Stomach (tissue), 9 donors: ENCODE measurements around the gene CHPT1. TPM values are rescaled to one million over a fixed set of nuclear protein-coding genes. Genes with fewer than 3 reads are reported as not detected.
A peak's percentile ranks its signal among the peaks of the same experiment; 100 is the strongest.

Experiments used
- DNase-seq, 2 donors: peaks; one replicate each; pipeline versions ENCODE4 v3.0.0 to v3.0.0-alpha.2; 2013 to 2019
- H3K27ac ChIP-seq, 5 donors: fragments of 200-600 bp in 4 of 5; sonication (generic) in 4 of 5; one replicate each; pipeline ENCODE4 v1.5.1; 2013 to 2019; ENCODE audit warnings: mild to moderate bottlenecking in 1 of 5, moderate library complexity in 1 of 5
- H3K27me3 ChIP-seq, 3 donors: fragments of 200-600 bp; sonication (generic); one replicate each; pipeline ENCODE4 v1.5.1; 2017 to 2019; ENCODE audit warnings: mixed run types in 1 of 3
- H3K36me3 ChIP-seq, 4 donors: fragments of 200-600 bp; sonication (generic); 1 replicate in 3 of 4; 2 replicates in 1 of 4; pipeline ENCODE4 v1.5.1; 2016 to 2019
- H3K4me1 ChIP-seq, 4 donors: fragments of 200-600 bp; sonication (generic); one replicate each; pipeline ENCODE4 v1.5.1; 2016 to 2019
- H3K4me3 ChIP-seq, 4 donors: fragments of 200-600 bp; sonication (generic) in 3 of 4; one replicate each; pipeline ENCODE4 v1.5.1; 2016 to 2019; ENCODE audit warnings: mild to moderate bottlenecking in 1 of 4
- H3K9me3 ChIP-seq, 4 donors: fragments of 200-600 bp; sonication (generic); one replicate each; pipeline ENCODE4 v1.5.1; 2016 to 2019
- EP300 ChIP-seq: sonication (generic); formaldehyde crosslinking; IDR thresholded peaks from one replicate; pipeline ENCODE4 v1.6.1; 2017; ENCODE audit warnings: antibody characterized with exemption
- POLR2A ChIP-seq, 4 donors: fragments of 450-650 bp; IDR thresholded peaks; one replicate each; pipeline ENCODE4 v1.6.1; 2016; ENCODE audit warnings: antibody characterized with exemption in 4 of 4, control low read depth in 2 of 4, mild to moderate bottlenecking in 1 of 4, moderate library complexity in 1 of 4
- POLR2AphosphoS5 ChIP-seq, 3 donors: sonication (generic); formaldehyde crosslinking; IDR thresholded peaks; one replicate each; pipeline ENCODE4 v1.6.1; 2016; ENCODE audit warnings: antibody characterized with exemption in 3 of 3
- WGBS, 5 donors: extraction: QIAGEN DNeasy Blood & Tissue Kit in 3 of 5; methylation state at CpG; one replicate each; pipeline versions ENCODE4 v1.1.5 to v1.1.7; 2013 to 2018; 5-methylcytosine and 5-hydroxymethylcytosine counted together
- intact Hi-C: fragments of 100-400 bp; cut with DNase I; formaldehyde crosslinking; loops from one replicate; pipeline ENCODE4 v1.15.1; 2023; ENCODE audit warnings: low total_unique reads
- polyA plus RNA-seq, 3 donors: library from polyadenylated mRNA; stranded (reverse); fragments of 200-250 nt; gene quantifications; one replicate each; pipeline ENCODE4 v1.2.3, GENCODE V29; 2013
- total RNA-seq, 5 donors: library from RNA; depleted of rRNA; stranded (reverse); fragments of >200 nt; gene quantifications; one replicate each; pipeline versions ENCODE4 v1.1.0 to v1.2.3, GENCODE V29; 2014 to 2016
- TF ChIP-seq, protein P1 (sequence below), 7 experiments: fragments of 450-650 bp in 4 of 7; fragments of 200-600 bp in 3 of 7; sonication (generic) in 3 of 7; IDR thresholded peaks; one replicate each; pipeline ENCODE4 v1.5.1; 2016 to 2019; ENCODE audit warnings: antibody characterized with exemption in 7 of 7, control low read depth in 2 of 7, mild to moderate bottlenecking in 1 of 7
- donor health status: healthy with polysubstance abuse.
- donor health status: Bipolar disorder and iron deficiency.
- donor health status: healthy.

CHPT1 gene
- total and polyA plus RNA-seq, 8 donors = 34.2 to 618 (median 78.9) TPM

DNA sequence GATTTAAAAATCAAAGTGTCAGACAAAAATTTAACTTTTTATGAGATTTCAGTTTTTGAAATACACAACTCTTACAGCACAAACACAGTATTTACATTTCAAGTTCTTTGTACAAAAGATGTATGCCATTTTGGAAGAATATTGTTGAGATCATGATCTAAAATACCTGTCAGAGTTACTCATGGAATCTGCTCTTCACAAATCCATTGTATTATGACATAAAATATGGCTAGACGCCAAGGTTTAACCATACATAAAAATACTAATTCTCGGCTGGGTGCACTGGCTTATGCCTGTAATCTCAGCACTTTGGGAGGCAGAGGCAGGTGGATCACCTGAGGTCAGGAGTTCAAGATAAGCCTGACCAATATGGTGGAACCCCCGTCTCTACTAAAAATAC, 48.0 kb downstream of the CHPT1 start:
- peaks cover 0 to 3% (median 0%) of the 10 kb centered on the region in 4 donors for H3K4me1 ChIP-seq
- intact Hi-C loops = no loop called here
- TF ChIP-seq EP300 (no peak), POLR2A (IDR thresholded peaks at IDR 0.05) (no peak), POLR2AphosphoS5 (IDR thresholded peaks at IDR 0.05) (no peak)
- TF ChIP-seq, protein P1, sequence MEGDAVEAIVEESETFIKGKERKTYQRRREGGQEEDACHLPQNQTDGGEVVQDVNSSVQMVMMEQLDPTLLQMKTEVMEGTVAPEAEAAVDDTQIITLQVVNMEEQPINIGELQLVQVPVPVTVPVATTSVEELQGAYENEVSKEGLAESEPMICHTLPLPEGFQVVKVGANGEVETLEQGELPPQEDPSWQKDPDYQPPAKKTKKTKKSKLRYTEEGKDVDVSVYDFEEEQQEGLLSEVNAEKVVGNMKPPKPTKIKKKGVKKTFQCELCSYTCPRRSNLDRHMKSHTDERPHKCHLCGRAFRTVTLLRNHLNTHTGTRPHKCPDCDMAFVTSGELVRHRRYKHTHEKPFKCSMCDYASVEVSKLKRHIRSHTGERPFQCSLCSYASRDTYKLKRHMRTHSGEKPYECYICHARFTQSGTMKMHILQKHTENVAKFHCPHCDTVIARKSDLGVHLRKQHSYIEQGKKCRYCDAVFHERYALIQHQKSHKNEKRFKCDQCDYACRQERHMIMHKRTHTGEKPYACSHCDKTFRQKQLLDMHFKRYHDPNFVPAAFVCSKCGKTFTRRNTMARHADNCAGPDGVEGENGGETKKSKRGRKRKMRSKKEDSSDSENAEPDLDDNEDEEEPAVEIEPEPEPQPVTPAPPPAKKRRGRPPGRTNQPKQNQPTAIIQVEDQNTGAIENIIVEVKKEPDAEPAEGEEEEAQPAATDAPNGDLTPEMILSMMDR (IDR thresholded peaks at IDR 0.05) = no peak
- H3K9me3 ChIP-seq = no peaks in the 10 kb centered on the region
- DNase-seq = no peak
- WGBS, 5 donors = 61 to 75% (median 68%) methylated on average over 3 of the region's 3 CpGs
- no peaks in the 10 kb centered on the region for H3K27me3 ChIP-seq
- H3K4me3 ChIP-seq = no peak overlapping the region
- H3K36me3 ChIP-seq = peaks cover 39 to 97% (median 94%) of the 10 kb centered on the region in 4 donors
- H3K27ac ChIP-seq = no peak overlapping the region

- TF ChIP-seq POLR2AphosphoS5 (IDR thresholded peaks at IDR 0.05) = no peak
- H3K9me3 ChIP-seq = no peaks in the 10 kb centered on the region
- DNase-seq = no peak
- H3K4me1 ChIP-seq = peaks cover 0 to 3% (median 0%) of the 10 kb centered on the region in 4 donors
- 84 to 96% (median 89%) methylated on average over 1 of the region's 1 CpG for WGBS, 5 donors
- intact Hi-C loops = no loop called here
- no peak overlapping the region for H3K4me3 ChIP-seq
- H3K27me3 ChIP-seq = no peaks in the 10 kb centered on the region
- peaks cover 39 to 99% (median 96%) of the 10 kb centered on the region in 4 donors for H3K36me3 ChIP-seq
- no peak overlapping the region for H3K27ac ChIP-seq
Observed at GRCh38 chr12:101746196-101746595, 48.8 kb downstream of the CHPT1 start.

DNA sequence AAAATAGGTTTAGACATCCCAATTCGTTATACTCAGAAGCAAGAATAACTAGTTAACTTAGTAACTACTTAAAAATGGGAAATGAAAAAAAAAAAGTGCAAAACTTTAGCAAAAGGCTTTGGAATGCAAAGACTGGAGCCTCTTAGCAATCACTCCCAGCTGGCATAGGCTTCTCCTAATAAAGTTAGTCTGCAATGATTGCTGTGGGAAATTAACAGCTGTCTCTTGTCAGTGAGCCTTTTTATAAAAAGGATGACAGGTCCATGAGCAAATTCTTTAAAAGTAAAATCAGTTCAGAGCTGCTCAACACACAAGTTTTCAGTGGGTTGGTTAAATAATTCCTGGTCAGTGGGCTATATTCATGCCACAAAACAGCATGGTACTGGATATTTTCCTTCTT, 49.2 kb downstream of the CHPT1 start:
- TF ChIP-seq EP300 (no peak), POLR2AphosphoS5 (IDR thresholded peaks at IDR 0.05) (no peak), POLR2A (IDR thresholded peaks at IDR 0.05) (no peak)
- TF ChIP-seq, protein P1 (IDR thresholded peaks at IDR 0.05) = no peak
- no peaks in the 10 kb centered on the region for H3K9me3 ChIP-seq
- intact Hi-C loops = no loop called here

GRCh38 chr12:101747697-101748096, 50.3 kb downstream of the CHPT1 start:
- Histone ChIP-seq H3K4me3 (no peak overlapping the region), H3K36me3 (peaks cover 38 to 99% (median 97%) of the 10 kb centered on the region in 4 donors), H3K27me3 (no peaks in the 10 kb centered on the region), H3K9me3 (no peaks in the 10 kb centered on the region), H3K4me1 (no peaks in the 10 kb centered on the region), H3K27ac (no peak overlapping the region)
- intact Hi-C loops = no loop called here
- DNase-seq = no peak
- WGBS, 5 donors = 68 to 100% (median 90%) methylated on average over 1 of the region's 1 CpG
- TF ChIP-seq POLR2AphosphoS5 (IDR thresholded peaks at IDR 0.05) (no peak), EP300 (no peak), POLR2A (IDR thresholded peaks at IDR 0.05) (no peak)
- TF ChIP-seq, protein P1 (IDR thresholded peaks at IDR 0.05) = no peak

More for the DNA sequence above, 49.2 kb downstream of the CHPT1 start:
- H3K27me3 ChIP-seq = no peaks in the 10 kb centered on the region
- peaks cover 0 to 3% (median 0%) of the 10 kb centered on the region in 4 donors for H3K4me1 ChIP-seq
- no peak overlapping the region for H3K27ac ChIP-seq
- H3K4me3 ChIP-seq = no peak overlapping the region
- DNase-seq = peak in 1 of 2 donors; percentile 57
- H3K36me3 ChIP-seq = peaks cover 43 to 99% (median 96%) of the 10 kb centered on the region in 4 donors
- WGBS, 5 donors = 83 to 93% (median 90%) methylated on average over 1 of the region's 1 CpG

DNA sequence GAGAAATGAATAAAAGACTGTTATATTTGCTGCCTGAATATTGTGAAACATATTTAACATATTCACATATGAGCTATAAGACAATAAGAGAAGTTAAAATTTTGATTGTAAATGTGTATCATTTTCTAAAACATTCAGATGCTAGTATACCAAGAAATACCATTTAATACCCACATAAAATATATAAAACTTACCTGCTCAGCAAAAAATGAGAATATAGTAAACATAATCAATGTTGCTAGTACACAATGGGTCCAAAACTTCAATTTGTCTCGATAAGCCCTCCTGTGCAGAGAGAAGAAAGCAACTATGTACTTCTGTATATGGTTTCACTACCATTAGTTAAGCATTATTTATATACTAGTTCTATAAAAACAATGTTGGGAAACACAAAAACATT, 51.5 kb downstream of the CHPT1 start:
- H3K27ac ChIP-seq = no peak overlapping the region
- DNase-seq = no peak
- intact Hi-C loops = no loop called here
- H3K27me3 ChIP-seq = no peaks in the 10 kb centered on the region
- no peaks in the 10 kb centered on the region for H3K4me1 ChIP-seq
- WGBS, 5 donors = 95 to 100% (median 96%) methylated on average over 1 of the region's 1 CpG
- peaks cover 36 to 100% (median 97%) of the 10 kb centered on the region in 4 donors for H3K36me3 ChIP-seq
- TF ChIP-seq, protein P1 (IDR thresholded peaks at IDR 0.05) = no peak
- TF ChIP-seq EP300 (no peak), POLR2A (IDR thresholded peaks at IDR 0.05) (no peak), POLR2AphosphoS5 (IDR thresholded peaks at IDR 0.05) (no peak)
- no peak overlapping the region for H3K4me3 ChIP-seq
- H3K9me3 ChIP-seq = no peaks in the 10 kb centered on the region
